ENCODE data around the gene TMEM171. TPM values are rescaled to one million over a fixed set of nuclear protein-coding genes. Genes with fewer than 3 reads are reported as not detected.

TMEM171 gene, protein sequence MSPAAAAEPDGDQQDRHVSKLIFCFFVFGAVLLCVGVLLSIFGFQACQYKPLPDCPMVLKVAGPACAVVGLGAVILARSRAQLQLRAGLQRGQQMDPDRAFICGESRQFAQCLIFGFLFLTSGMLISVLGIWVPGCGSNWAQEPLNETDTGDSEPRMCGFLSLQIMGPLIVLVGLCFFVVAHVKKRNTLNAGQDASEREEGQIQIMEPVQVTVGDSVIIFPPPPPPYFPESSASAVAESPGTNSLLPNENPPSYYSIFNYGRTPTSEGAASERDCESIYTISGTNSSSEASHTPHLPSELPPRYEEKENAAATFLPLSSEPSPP
- total RNA-seq (0.19 TPM), polyA plus RNA-seq (0.62 TPM)
- long read RNA-seq, donor 1: 0 reads
- long read RNA-seq, donor 2: 0 reads
- long read RNA-seq, donor 3: 0 reads
- long read RNA-seq, donor 4, partial matches to known transcripts: 0 of 1 reads
- long read RNA-seq, donor 4, other reads (novel, unspliced or antisense): 0 of 1 reads
- long read RNA-seq, donor 5: 0 reads
- long read RNA-seq, donor 6: 0 reads
- long read RNA-seq, donor 7: 0 reads
- long read RNA-seq, donor 8: 0 reads
- long read RNA-seq, donor 9: 0 reads
- long read RNA-seq, donor 10: 0 reads

GRCh38 chr5:73120222-73121118 lies at the start of gene TMEM171:
TSS of gene TMEM171 (plus strand) at chr5:73120575. CDS start at chr5:73123374, 2,799 bp downstream.
- WGBS: 2% methylated on average over 94 of the region's 94 CpGs
- H3K9me3 ChIP-seq (ENCODE audit: control insufficient read depth in 2 of 2, insufficient read depth in 1 of 2, low read length in 1 of 2): no peaks in the 10 kb centered on the region
- H3K27ac ChIP-seq (ENCODE audit: low read depth in 1 of 2, low read length in 1 of 2): no peak within 1 kb of the TSS
- DNase-seq (ENCODE audit: low read depth in 6 of 9, low spot score in 9 of 9): no peak
- peaks cover 26 to 70% of the 10 kb centered on the region in 2 donors for H3K27me3 ChIP-seq (ENCODE audit: control insufficient read depth in 2 of 2, insufficient read depth in 1 of 2, low read length in 1 of 2)
- peak within 1 kb of the TSS in 1 of 2 donors; percentile 11 for H3K4me3 ChIP-seq (ENCODE audit: low read length in 2 of 2)
- H3K36me3 ChIP-seq (ENCODE audit: control insufficient read depth in 2 of 2, insufficient read depth in 2 of 2, low read length in 1 of 2): no peaks in the 10 kb centered on the region
- H3K4me1 ChIP-seq (ENCODE audit: control insufficient read depth in 2 of 2, insufficient read depth in 2 of 2, low read length in 2 of 2): no peaks in the 10 kb centered on the region

- Histone ChIP-seq H3K4me3 (ENCODE audit: low read length in 2 of 2) (no peak overlapping the region), H3K36me3 (ENCODE audit: control insufficient read depth in 2 of 2, insufficient read depth in 2 of 2, low read length in 1 of 2) (no peaks in the 10 kb centered on the region), H3K4me1 (ENCODE audit: control insufficient read depth in 2 of 2, insufficient read depth in 2 of 2, low read length in 2 of 2) (no peaks in the 10 kb centered on the region), H3K9me3 (ENCODE audit: control insufficient read depth in 2 of 2, insufficient read depth in 1 of 2, low read length in 1 of 2) (no peaks in the 10 kb centered on the region), H3K27ac (ENCODE audit: low read depth in 1 of 2, low read length in 1 of 2) (no peak overlapping the region), H3K27me3 (ENCODE audit: control insufficient read depth in 2 of 2, insufficient read depth in 1 of 2, low read length in 1 of 2) (no peaks in the 10 kb centered on the region)
- DNase-seq (ENCODE audit: low read depth in 6 of 9, low spot score in 9 of 9): no peak
- 97% methylated on average over 4 of the region's 4 CpGs for WGBS
Observed at GRCh38 chr5:73081093-73081492, 39.3 kb upstream of the TMEM171 start.

- H3K9me3 ChIP-seq (ENCODE audit: control insufficient read depth in 2 of 2, insufficient read depth in 1 of 2, low read length in 1 of 2): no peaks in the 10 kb centered on the region
- 98% methylated on average over 4 of the region's 4 CpGs for WGBS
- no peak for DNase-seq (ENCODE audit: low read depth in 6 of 9, low spot score in 9 of 9)
- H3K27me3 ChIP-seq (ENCODE audit: control insufficient read depth in 2 of 2, insufficient read depth in 1 of 2, low read length in 1 of 2): no peaks in the 10 kb centered on the region
- H3K27ac ChIP-seq (ENCODE audit: low read depth in 1 of 2, low read length in 1 of 2): no peak overlapping the region
- H3K4me1 ChIP-seq (ENCODE audit: control insufficient read depth in 2 of 2, insufficient read depth in 2 of 2, low read length in 2 of 2): no peaks in the 10 kb centered on the region
- no peaks in the 10 kb centered on the region for H3K36me3 ChIP-seq (ENCODE audit: control insufficient read depth in 2 of 2, insufficient read depth in 2 of 2, low read length in 1 of 2)
- H3K4me3 ChIP-seq (ENCODE audit: low read length in 2 of 2): no peak overlapping the region
Observed at GRCh38 chr5:73088026-73088425, 32.3 kb upstream of the TMEM171 start.

GRCh38 chr5:73093943-73094342 lies 26.4 kb upstream of the TMEM171 start:
- Histone ChIP-seq H3K9me3 (ENCODE audit: control insufficient read depth in 2 of 2, insufficient read depth in 1 of 2, low read length in 1 of 2) (no peaks in the 10 kb centered on the region), H3K27ac (ENCODE audit: low read depth in 1 of 2, low read length in 1 of 2) (no peak overlapping the region), H3K27me3 (ENCODE audit: control insufficient read depth in 2 of 2, insufficient read depth in 1 of 2, low read length in 1 of 2) (no peaks in the 10 kb centered on the region), H3K4me3 (ENCODE audit: low read length in 2 of 2) (no peak overlapping the region), H3K4me1 (ENCODE audit: control insufficient read depth in 2 of 2, insufficient read depth in 2 of 2, low read length in 2 of 2) (no peaks in the 10 kb centered on the region), H3K36me3 (ENCODE audit: control insufficient read depth in 2 of 2, insufficient read depth in 2 of 2, low read length in 1 of 2) (no peaks in the 10 kb centered on the region)
- no peak for DNase-seq (ENCODE audit: low read depth in 6 of 9, low spot score in 9 of 9)
- WGBS: 98% methylated on average over 7 of the region's 7 CpGs

- 91% methylated on average over 1 of the region's 1 CpG for WGBS
- H3K27me3 ChIP-seq (ENCODE audit: control insufficient read depth in 2 of 2, insufficient read depth in 1 of 2, low read length in 1 of 2): no peaks in the 10 kb centered on the region
- no peaks in the 10 kb centered on the region for H3K4me1 ChIP-seq (ENCODE audit: control insufficient read depth in 2 of 2, insufficient read depth in 2 of 2, low read length in 2 of 2)
- H3K36me3 ChIP-seq (ENCODE audit: control insufficient read depth in 2 of 2, insufficient read depth in 2 of 2, low read length in 1 of 2): no peaks in the 10 kb centered on the region
- no peaks in the 10 kb centered on the region for H3K9me3 ChIP-seq (ENCODE audit: control insufficient read depth in 2 of 2, insufficient read depth in 1 of 2, low read length in 1 of 2)
- H3K4me3 ChIP-seq (ENCODE audit: low read length in 2 of 2): no peak overlapping the region
- no peak for DNase-seq (ENCODE audit: low read depth in 6 of 9, low spot score in 9 of 9)
- no peak overlapping the region for H3K27ac ChIP-seq (ENCODE audit: low read depth in 1 of 2, low read length in 1 of 2)
Observed at GRCh38 chr5:73094415-73094814, 26.0 kb upstream of the TMEM171 start.

- no peaks in the 10 kb centered on the region for H3K4me1 ChIP-seq (ENCODE audit: control insufficient read depth in 2 of 2, insufficient read depth in 2 of 2, low read length in 2 of 2)
- no peaks in the 10 kb centered on the region for H3K36me3 ChIP-seq (ENCODE audit: control insufficient read depth in 2 of 2, insufficient read depth in 2 of 2, low read length in 1 of 2)
- no peak overlapping the region for H3K4me3 ChIP-seq (ENCODE audit: low read length in 2 of 2)
- H3K27me3 ChIP-seq (ENCODE audit: control insufficient read depth in 2 of 2, insufficient read depth in 1 of 2, low read length in 1 of 2): no peaks in the 10 kb centered on the region
- DNase-seq (ENCODE audit: low read depth in 6 of 9, low spot score in 9 of 9): no peak
- no peaks in the 10 kb centered on the region for H3K9me3 ChIP-seq (ENCODE audit: control insufficient read depth in 2 of 2, insufficient read depth in 1 of 2, low read length in 1 of 2)
- H3K27ac ChIP-seq (ENCODE audit: low read depth in 1 of 2, low read length in 1 of 2): no peak overlapping the region
- 97% methylated on average over 6 of the region's 6 CpGs for WGBS
Observed at GRCh38 chr5:73095564-73096238, 24.7 kb upstream of the TMEM171 start.

DNA sequence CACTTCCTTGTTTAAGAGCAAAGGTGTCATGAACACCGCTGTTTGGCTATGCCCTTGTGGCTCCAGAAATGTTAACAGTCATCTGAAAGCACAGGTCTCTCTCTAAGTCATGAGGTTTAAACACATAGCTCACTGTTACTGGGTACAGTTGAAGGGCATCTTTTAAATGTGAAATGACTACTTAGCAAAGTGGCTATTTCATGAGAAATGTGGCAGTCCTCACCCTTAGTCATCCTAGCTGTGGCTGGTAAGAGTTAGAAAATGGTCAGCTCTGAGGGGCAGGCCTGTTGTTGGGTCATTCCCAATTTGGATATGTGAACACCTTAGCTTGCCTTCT lies 24.2 kb upstream of the TMEM171 start:
- no peaks in the 10 kb centered on the region for H3K27me3 ChIP-seq (ENCODE audit: control insufficient read depth in 2 of 2, insufficient read depth in 1 of 2, low read length in 1 of 2)
- no peak overlapping the region for H3K27ac ChIP-seq (ENCODE audit: low read depth in 1 of 2, low read length in 1 of 2)
- no peak for DNase-seq (ENCODE audit: low read depth in 6 of 9, low spot score in 9 of 9)
- no peaks in the 10 kb centered on the region for H3K9me3 ChIP-seq (ENCODE audit: control insufficient read depth in 2 of 2, insufficient read depth in 1 of 2, low read length in 1 of 2)
- WGBS: 80% methylated on average over 1 of the region's 1 CpG
- no peak overlapping the region for H3K4me3 ChIP-seq (ENCODE audit: low read length in 2 of 2)
- H3K36me3 ChIP-seq (ENCODE audit: control insufficient read depth in 2 of 2, insufficient read depth in 2 of 2, low read length in 1 of 2): no peaks in the 10 kb centered on the region
- H3K4me1 ChIP-seq (ENCODE audit: control insufficient read depth in 2 of 2, insufficient read depth in 2 of 2, low read length in 2 of 2): no peaks in the 10 kb centered on the region

DNA sequence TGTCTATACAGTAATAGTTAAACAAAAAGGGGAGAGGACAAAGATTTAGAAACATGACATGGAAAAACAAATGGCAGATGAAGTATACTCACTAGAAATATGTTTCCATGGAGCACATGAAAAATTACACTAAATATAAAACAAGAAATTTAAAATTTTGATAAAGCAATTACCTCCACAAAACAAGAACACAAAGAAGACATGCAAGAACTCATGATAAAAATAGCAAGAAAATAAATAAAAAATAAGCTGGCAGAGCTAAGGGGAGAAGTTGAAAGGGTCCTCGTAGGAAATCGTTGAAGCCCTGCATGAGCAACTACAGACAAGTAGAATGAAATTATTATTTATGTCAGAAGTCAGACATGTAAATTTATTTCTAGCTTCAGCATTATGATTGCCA lies 22.6 kb upstream of the TMEM171 start:
- Histone ChIP-seq H3K27ac (ENCODE audit: low read depth in 1 of 2, low read length in 1 of 2) (no peak overlapping the region), H3K4me3 (ENCODE audit: low read length in 2 of 2) (no peak overlapping the region), H3K36me3 (ENCODE audit: control insufficient read depth in 2 of 2, insufficient read depth in 2 of 2, low read length in 1 of 2) (no peaks in the 10 kb centered on the region), H3K27me3 (ENCODE audit: control insufficient read depth in 2 of 2, insufficient read depth in 1 of 2, low read length in 1 of 2) (no peaks in the 10 kb centered on the region), H3K4me1 (ENCODE audit: control insufficient read depth in 2 of 2, insufficient read depth in 2 of 2, low read length in 2 of 2) (no peaks in the 10 kb centered on the region), H3K9me3 (ENCODE audit: control insufficient read depth in 2 of 2, insufficient read depth in 1 of 2, low read length in 1 of 2) (no peaks in the 10 kb centered on the region)
- 96% methylated on average over 2 of the region's 2 CpGs for WGBS
- DNase-seq (ENCODE audit: low read depth in 6 of 9, low spot score in 9 of 9): no peak
